Peyer's patch (tissue), 4 donors: Measurements from ENCODE around the gene PLPPR4. TPM values are rescaled to one million over a fixed set of nuclear protein-coding genes. Genes with fewer than 3 reads are reported as not detected.

Experiments used
- DNase-seq, 3 donors: peaks; one replicate each; pipeline ENCODE4 v3.0.0-alpha.2; 2017 to 2019
- H3K27ac ChIP-seq, 4 donors: fragments of 200-600 bp; sonication (generic); one replicate each; pipeline ENCODE4 v1.5.1; 2016 to 2019
- H3K27me3 ChIP-seq, 2 donors: fragments of 200-600 bp; sonication (generic); one replicate each; pipeline ENCODE4 v1.5.1; 2019
- H3K36me3 ChIP-seq, 3 donors: fragments of 200-600 bp; sonication (generic); one replicate each; pipeline ENCODE4 v1.5.1; 2016 to 2019
- H3K4me1 ChIP-seq, 4 donors: fragments of 200-600 bp; sonication (generic); one replicate each; pipeline ENCODE4 v1.5.1; 2016 to 2019
- H3K4me3 ChIP-seq, 4 donors: fragments of 200-600 bp; sonication (generic); 1 replicate in 3 of 4; 2 replicates in 1 of 4; pipeline ENCODE4 v1.5.1; 2016 to 2019; ENCODE audit warnings: mild to moderate bottlenecking in 1 of 4
- H3K9me3 ChIP-seq, 4 donors: fragments of 200-600 bp; sonication (generic); one replicate each; pipeline ENCODE4 v1.5.1; 2016 to 2019; ENCODE audit warnings: mild to moderate bottlenecking in 1 of 4
- POLR2A ChIP-seq, 2 donors: fragments of 450-650 bp; IDR thresholded peaks; one replicate each; pipeline ENCODE4 v1.5.1; 2017; ENCODE audit warnings: antibody characterized with exemption in 2 of 2, mild to moderate bottlenecking in 2 of 2, moderate library complexity in 2 of 2
- total RNA-seq, 4 donors: library from RNA; depleted of rRNA; stranded (reverse); fragments of >200 nt; gene quantifications; one replicate each; pipeline ENCODE4 v1.1.0, GENCODE V29; 2016
- TF ChIP-seq, protein P1 (sequence below), 6 experiments: fragments of 450-650 bp in 4 of 6; fragments of 200-600 bp in 2 of 6; sonication (generic) in 1 of 6; IDR thresholded peaks; one replicate each; pipeline ENCODE4 v1.5.1; 2017 to 2019; ENCODE audit warnings: antibody characterized with exemption in 6 of 6, mild to moderate bottlenecking in 3 of 6, moderate library complexity in 1 of 6

PLPPR4 gene
- total RNA-seq, 4 donors from 2014 or later, result not detected

DNA sequence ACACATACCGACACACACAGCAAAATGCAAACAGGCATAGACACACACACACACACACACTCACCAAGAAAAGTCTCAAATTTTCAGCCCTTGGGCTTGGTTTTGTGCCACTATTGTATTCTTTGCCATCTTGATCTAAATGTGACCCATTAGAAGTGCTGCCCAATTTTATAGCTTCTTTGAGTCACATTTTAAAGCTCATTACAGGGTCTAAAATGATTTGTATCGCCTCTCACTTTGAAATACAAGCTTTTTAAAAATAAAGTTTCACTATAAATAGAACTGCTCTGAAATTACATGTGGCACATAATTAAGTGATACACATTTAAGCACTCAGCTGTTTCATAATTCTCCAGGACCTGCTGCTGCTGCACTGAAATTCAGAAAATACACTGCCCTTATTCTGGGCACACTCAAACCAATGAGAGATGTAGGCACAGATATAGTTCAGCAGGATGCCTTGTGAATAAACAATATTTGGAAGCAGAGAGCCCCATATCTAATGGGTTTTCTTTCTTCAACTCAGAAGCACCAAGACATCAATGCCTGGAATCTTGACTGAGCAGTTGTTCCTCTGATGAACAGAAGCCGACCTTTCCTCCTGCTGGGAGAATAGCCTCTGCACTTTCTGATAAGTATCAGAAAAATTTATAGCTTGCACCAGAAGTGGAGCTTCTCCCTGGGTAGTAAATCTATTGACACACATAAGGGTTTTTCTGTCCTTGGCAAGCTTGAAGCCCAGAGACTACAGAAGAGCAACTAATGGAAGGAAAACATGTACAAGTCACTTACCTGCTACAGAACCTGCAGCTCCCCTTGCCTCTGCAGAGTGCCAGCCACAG, 37.0 kb upstream of the PLPPR4 start:
- Histone ChIP-seq H3K9me3 (no peaks in the 10 kb centered on the region), H3K27me3 (no peaks in the 10 kb centered on the region), H3K4me3 (no peak overlapping the region), H3K27ac (no peak overlapping the region), H3K36me3 (no peaks in the 10 kb centered on the region), H3K4me1 (no peaks in the 10 kb centered on the region)
- no peak for DNase-seq
- TF ChIP-seq, protein P1, sequence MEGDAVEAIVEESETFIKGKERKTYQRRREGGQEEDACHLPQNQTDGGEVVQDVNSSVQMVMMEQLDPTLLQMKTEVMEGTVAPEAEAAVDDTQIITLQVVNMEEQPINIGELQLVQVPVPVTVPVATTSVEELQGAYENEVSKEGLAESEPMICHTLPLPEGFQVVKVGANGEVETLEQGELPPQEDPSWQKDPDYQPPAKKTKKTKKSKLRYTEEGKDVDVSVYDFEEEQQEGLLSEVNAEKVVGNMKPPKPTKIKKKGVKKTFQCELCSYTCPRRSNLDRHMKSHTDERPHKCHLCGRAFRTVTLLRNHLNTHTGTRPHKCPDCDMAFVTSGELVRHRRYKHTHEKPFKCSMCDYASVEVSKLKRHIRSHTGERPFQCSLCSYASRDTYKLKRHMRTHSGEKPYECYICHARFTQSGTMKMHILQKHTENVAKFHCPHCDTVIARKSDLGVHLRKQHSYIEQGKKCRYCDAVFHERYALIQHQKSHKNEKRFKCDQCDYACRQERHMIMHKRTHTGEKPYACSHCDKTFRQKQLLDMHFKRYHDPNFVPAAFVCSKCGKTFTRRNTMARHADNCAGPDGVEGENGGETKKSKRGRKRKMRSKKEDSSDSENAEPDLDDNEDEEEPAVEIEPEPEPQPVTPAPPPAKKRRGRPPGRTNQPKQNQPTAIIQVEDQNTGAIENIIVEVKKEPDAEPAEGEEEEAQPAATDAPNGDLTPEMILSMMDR (IDR thresholded peaks at IDR 0.05), result no peak
- no peak for TF ChIP-seq POLR2A (IDR thresholded peaks at IDR 0.05)

DNA sequence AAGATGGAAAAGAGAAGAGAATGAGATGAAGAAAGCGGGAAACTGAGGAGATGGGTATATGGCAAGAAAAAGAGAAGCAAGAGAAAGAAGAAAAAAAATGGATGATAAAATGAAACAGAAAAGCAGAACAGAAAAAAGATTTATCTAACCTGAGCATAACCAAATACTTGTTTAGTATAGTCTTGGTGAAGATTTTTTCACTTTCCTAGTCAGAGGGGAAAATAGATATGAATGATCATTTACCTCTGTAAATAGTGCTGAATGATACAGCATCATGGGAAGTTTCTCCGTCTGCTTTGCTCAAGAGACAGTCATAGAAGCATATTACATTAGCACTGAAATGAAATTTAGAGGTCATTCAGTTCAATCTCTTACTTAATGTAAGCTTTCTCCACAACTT, 36.1 kb upstream of the PLPPR4 start:
- no peaks in the 10 kb centered on the region for H3K4me1 ChIP-seq
- no peaks in the 10 kb centered on the region for H3K36me3 ChIP-seq
- no peak for DNase-seq
- TF ChIP-seq POLR2A (IDR thresholded peaks at IDR 0.05), result no peak
- TF ChIP-seq, protein P1 (IDR thresholded peaks at IDR 0.05), result no peak
- no peaks in the 10 kb centered on the region for H3K27me3 ChIP-seq
- H3K27ac ChIP-seq, result no peak overlapping the region
- no peaks in the 10 kb centered on the region for H3K9me3 ChIP-seq
- no peak overlapping the region for H3K4me3 ChIP-seq

DNA sequence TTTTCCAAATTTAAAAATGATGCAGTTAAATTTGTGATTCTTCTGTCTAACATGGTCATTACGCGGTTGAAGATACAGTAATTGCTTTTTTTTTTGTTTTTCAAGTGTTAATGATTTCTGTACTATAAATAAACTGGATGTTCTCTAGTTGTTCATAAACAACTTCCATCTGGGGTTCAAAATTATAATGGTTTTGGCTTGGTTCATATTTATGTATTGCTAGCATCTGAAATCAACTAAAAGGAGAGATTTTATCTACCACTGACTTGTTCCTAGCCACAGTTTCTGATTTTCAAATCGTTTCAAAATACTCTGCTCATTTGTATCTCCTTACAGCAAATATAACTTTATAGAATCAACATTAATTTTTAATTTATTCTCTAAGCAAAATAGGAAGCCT, 35.2 kb upstream of the PLPPR4 start:
- no peaks in the 10 kb centered on the region for H3K4me1 ChIP-seq
- no peak overlapping the region for H3K27ac ChIP-seq
- no peak for TF ChIP-seq POLR2A (IDR thresholded peaks at IDR 0.05)
- TF ChIP-seq, protein P1 (IDR thresholded peaks at IDR 0.05), result no peak
- DNase-seq, result no peak
- H3K27me3 ChIP-seq, result no peaks in the 10 kb centered on the region
- no peak overlapping the region for H3K4me3 ChIP-seq
- no peaks in the 10 kb centered on the region for H3K36me3 ChIP-seq
- no peaks in the 10 kb centered on the region for H3K9me3 ChIP-seq

DNA sequence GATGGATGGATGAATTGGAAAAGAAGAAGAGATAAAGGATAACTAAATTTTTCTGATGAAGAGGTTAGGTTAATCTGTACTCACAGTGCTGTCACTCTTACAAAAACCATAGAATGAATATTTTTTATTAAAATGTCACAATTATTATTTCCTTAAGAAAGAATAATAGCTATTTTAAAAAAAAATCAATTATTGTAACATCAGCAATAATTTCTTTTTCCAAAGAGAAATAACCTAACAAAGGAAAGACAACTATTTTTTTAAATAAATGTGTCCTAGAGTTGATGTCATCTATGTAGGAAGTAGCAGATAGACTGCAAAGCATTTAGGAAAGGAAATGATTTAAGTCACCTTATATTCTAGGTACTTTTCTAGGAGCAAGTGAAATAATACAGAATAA, 33.6 kb upstream of the PLPPR4 start:
- no peak for DNase-seq
- H3K27me3 ChIP-seq, result no peaks in the 10 kb centered on the region
- H3K9me3 ChIP-seq, result no peaks in the 10 kb centered on the region
- H3K4me1 ChIP-seq, result no peaks in the 10 kb centered on the region
- no peaks in the 10 kb centered on the region for H3K36me3 ChIP-seq
- no peak overlapping the region for H3K27ac ChIP-seq
- TF ChIP-seq, protein P1 (IDR thresholded peaks at IDR 0.05), result no peak
- no peak for TF ChIP-seq POLR2A (IDR thresholded peaks at IDR 0.05)
- no peak overlapping the region for H3K4me3 ChIP-seq

DNA sequence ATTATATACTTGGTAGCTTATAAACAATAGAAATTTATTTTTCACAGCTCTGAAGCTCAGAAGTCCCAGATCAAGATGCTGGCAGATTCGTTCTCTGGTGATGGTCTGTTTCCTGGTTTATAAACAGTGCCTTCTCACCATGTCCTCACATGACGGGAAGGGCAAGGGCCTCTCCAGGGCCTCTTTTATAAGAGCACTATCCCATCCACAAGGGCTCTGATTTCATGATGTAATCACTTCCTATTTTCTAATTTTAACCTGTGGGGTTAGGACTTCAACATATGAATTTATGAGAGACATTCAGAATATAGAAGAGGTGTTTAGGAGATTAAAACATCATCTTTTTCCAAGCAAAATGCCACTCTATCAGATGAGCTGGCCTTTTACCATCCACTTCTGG, 32.1 kb upstream of the PLPPR4 start:
- no peaks in the 10 kb centered on the region for H3K27me3 ChIP-seq
- H3K9me3 ChIP-seq, result no peaks in the 10 kb centered on the region
- TF ChIP-seq POLR2A (IDR thresholded peaks at IDR 0.05), result no peak
- TF ChIP-seq, protein P1 (IDR thresholded peaks at IDR 0.05), result no peak
- no peaks in the 10 kb centered on the region for H3K36me3 ChIP-seq
- DNase-seq, result no peak
- H3K4me3 ChIP-seq, result no peak overlapping the region
- no peaks in the 10 kb centered on the region for H3K4me1 ChIP-seq
- H3K27ac ChIP-seq, result no peak overlapping the region
